OCI-LY3 (cell line): Measurements from ENCODE around the gene CDK5RAP3.

Experiments
- EZH2phosphoT487 ChIP-seq: fragments of 200-600 bp; shearing (Covaris generic); IDR thresholded peaks from 2 replicates; pipeline ENCODE4 v1.6.1; 2018; ENCODE audit warnings: antibody characterized with exemption, mixed run types, low read depth
- TF ChIP-seq, protein P1 (sequence below): fragments of 200-600, 300-600 bp; sonication (generic); IDR thresholded peaks from 2 replicates; pipeline ENCODE4 v1.5.1; 2014; ENCODE audit warnings: antibody characterized with exemption, low read length, low read depth

DNA sequence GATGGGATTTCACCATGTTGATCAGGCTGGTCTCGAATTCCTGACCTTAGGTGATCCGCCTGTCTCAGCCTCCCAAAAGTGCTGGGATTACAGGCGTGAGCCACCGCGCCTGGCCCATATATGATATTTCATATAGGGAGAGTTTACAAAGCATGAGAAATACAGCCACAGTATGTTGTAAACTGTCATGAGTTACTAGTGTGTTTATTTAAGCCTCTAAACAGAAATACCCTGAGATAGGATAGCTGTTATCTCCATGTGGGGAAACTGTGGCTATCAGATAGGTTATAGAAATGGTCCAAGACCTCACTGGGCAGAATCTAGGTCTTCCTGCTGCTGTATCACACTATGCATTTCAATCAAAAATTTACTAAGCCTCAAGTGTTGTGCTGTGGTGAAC, 2.1 kb upstream of the CDK5RAP3 start:
- TF ChIP-seq, protein P1, sequence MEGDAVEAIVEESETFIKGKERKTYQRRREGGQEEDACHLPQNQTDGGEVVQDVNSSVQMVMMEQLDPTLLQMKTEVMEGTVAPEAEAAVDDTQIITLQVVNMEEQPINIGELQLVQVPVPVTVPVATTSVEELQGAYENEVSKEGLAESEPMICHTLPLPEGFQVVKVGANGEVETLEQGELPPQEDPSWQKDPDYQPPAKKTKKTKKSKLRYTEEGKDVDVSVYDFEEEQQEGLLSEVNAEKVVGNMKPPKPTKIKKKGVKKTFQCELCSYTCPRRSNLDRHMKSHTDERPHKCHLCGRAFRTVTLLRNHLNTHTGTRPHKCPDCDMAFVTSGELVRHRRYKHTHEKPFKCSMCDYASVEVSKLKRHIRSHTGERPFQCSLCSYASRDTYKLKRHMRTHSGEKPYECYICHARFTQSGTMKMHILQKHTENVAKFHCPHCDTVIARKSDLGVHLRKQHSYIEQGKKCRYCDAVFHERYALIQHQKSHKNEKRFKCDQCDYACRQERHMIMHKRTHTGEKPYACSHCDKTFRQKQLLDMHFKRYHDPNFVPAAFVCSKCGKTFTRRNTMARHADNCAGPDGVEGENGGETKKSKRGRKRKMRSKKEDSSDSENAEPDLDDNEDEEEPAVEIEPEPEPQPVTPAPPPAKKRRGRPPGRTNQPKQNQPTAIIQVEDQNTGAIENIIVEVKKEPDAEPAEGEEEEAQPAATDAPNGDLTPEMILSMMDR: no peak
- TF ChIP-seq EZH2phosphoT487: no peak
